Karpas-422 (cell line): ENCODE data around the gene APOLD1. TPM values are rescaled to one million over a fixed set of nuclear protein-coding genes. Genes with fewer than 3 reads are reported as not detected.
"Not testable (repeated sequence)": the region's sequence is repeated elsewhere in the genome, so short reads cannot be mapped to it uniquely, and the experiment has no call there.

ENCODE experiments used
- DNase-seq: peaks from one replicate; pipeline ENCODE4 v3.0.0-alpha.2; 2015
- H2AFZ ChIP-seq: fragments of 200-600 bp; sonication (generic); 2 replicates; pipeline ENCODE4 v1.6.1; 2014; ENCODE audit warnings: antibody characterized with exemption, low read length, mixed read lengths
- H3K27ac ChIP-seq: fragments of 200-600 bp; sonication (generic); 2 replicates; pipeline ENCODE4 v1.5.1; 2014; ENCODE audit warnings: mild to moderate bottlenecking, low read length, moderate library complexity
- H3K27me3 ChIP-seq: fragments of 200-600 bp; sonication (generic); 2 replicates; pipeline ENCODE4 v1.6.1; 2014; ENCODE audit warnings: low read length, mixed read lengths
- H3K36me3 ChIP-seq: fragments of 200-600 bp; sonication (generic); 2 replicates; pipeline ENCODE4 v1.6.1; 2014; ENCODE audit warnings: low read length, mixed read lengths; ENCODE audit not compliant: insufficient read depth
- H3K4me1 ChIP-seq: fragments of 200-600 bp; sonication (generic); 2 replicates; pipeline ENCODE4 v1.6.1; 2014; ENCODE audit warnings: mild to moderate bottlenecking, low read length, mixed read lengths
- H3K4me2 ChIP-seq: fragments of 200-600 bp; sonication (generic); 2 replicates; pipeline ENCODE4 v1.6.1; 2014; ENCODE audit warnings: low read length, low read depth, mild to moderate bottlenecking; ENCODE audit not compliant: poor library complexity, severe bottlenecking
- H3K4me3 ChIP-seq: fragments of 200-600 bp; sonication (generic); 2 replicates; pipeline ENCODE4 v1.5.1; 2014; ENCODE audit warnings: mild to moderate bottlenecking, antibody characterized with exemption, low read length, mixed read lengths
- H3K79me2 ChIP-seq: fragments of 200-600 bp; sonication (generic); 2 replicates; pipeline ENCODE4 v1.6.1; 2014; ENCODE audit warnings: mild to moderate bottlenecking, low read length, mixed read lengths
- H3K9ac ChIP-seq: fragments of 200-600 bp; sonication (generic); 2 replicates; pipeline ENCODE4 v1.6.0; 2014; ENCODE audit warnings: low read length
- H3K9me2 ChIP-seq: fragments of 200-600 bp; sonication (generic), shearing (Covaris generic); replicated peaks from 2 replicates; pipeline ENCODE4 v1.6.0; 2014; ENCODE audit warnings: mild to moderate bottlenecking, low read length, moderate library complexity; ENCODE audit not compliant: insufficient read depth
- H3K9me3 ChIP-seq: fragments of 300-700, 200-600 bp; sonication (generic); 2 replicates; pipeline ENCODE4 v1.6.1; 2014; ENCODE audit warnings: low read length, mixed read lengths
- H4K20me1 ChIP-seq: fragments of 200-600 bp; sonication (generic); 2 replicates; pipeline ENCODE4 v1.6.1; 2014; ENCODE audit warnings: mild to moderate bottlenecking, antibody characterized with exemption, low read length, low read depth; ENCODE audit not compliant: insufficient read depth
- total RNA-seq: library from RNA; depleted of rRNA; stranded (reverse); fragments of >200 nt; shearing (Covaris generic); gene quantifications from 2 replicates; pipeline ENCODE4 v1.2.3, GENCODE V29; 2014; ENCODE audit warnings: low replicate concordance

The APOLD1 gene
- total RNA-seq, 1 experiment from 2014 or later = 1.5 TPM

GRCh38 chr12:12817616-12818015 is 32.2 kb downstream of the APOLD1 start:
- no peak overlapping the region for H3K9ac ChIP-seq
- no peak for DNase-seq
- H3K27ac ChIP-seq = no peak overlapping the region
- no peaks in the 10 kb centered on the region for H3K9me2 ChIP-seq
- peaks cover 20% of the 10 kb centered on the region for H3K4me1 ChIP-seq
- peaks cover 7% of the 10 kb centered on the region; the same call in 1 of the 2 replicates for H4K20me1 ChIP-seq
- H3K9me3 ChIP-seq = no peaks in the 10 kb centered on the region
- no peak overlapping the region for H3K4me2 ChIP-seq
- no peaks in the 10 kb centered on the region for H3K27me3 ChIP-seq
- H3K36me3 ChIP-seq = peaks cover 46% of the 10 kb centered on the region
- no peak overlapping the region for H2AFZ ChIP-seq
- H3K4me3 ChIP-seq = no peak overlapping the region
- peaks cover 75% of the 10 kb centered on the region for H3K79me2 ChIP-seq

GRCh38 chr12:12818701-12819100 is 33.2 kb downstream of the APOLD1 start:
- peaks cover 4% of the 10 kb centered on the region; the same call in 1 of the 2 replicates for H4K20me1 ChIP-seq
- no peak overlapping the region for H3K4me3 ChIP-seq
- peaks cover 20% of the 10 kb centered on the region for H3K4me1 ChIP-seq
- no peaks in the 10 kb centered on the region for H3K9me2 ChIP-seq
- no peaks in the 10 kb centered on the region for H3K9me3 ChIP-seq
- H3K4me2 ChIP-seq = no peak overlapping the region
- peaks cover 57% of the 10 kb centered on the region for H3K36me3 ChIP-seq
- DNase-seq = no peak
- no peak overlapping the region for H3K27ac ChIP-seq
- H3K27me3 ChIP-seq = no peaks in the 10 kb centered on the region
- H2AFZ ChIP-seq = no peak overlapping the region
- H3K79me2 ChIP-seq = peaks cover 70% of the 10 kb centered on the region
- H3K9ac ChIP-seq = no peak overlapping the region

- Histone ChIP-seq H2AFZ (no peak overlapping the region), H3K79me2 (peaks cover 65% of the 10 kb centered on the region), H3K9me3 (no peaks in the 10 kb centered on the region), H3K27ac (no peak overlapping the region), H3K4me3 (no peak overlapping the region), H3K27me3 (no peaks in the 10 kb centered on the region), H3K4me1 (peaks cover 15% of the 10 kb centered on the region), H3K9ac (no peak overlapping the region), H3K4me2 (no peak overlapping the region), H3K9me2 (no peaks in the 10 kb centered on the region), H4K20me1 (peaks cover 4% of the 10 kb centered on the region; the same call in 1 of the 2 replicates), H3K36me3 (peaks cover 60% of the 10 kb centered on the region)
- DNase-seq = no peak
Measured at GRCh38 chr12:12819221-12819620, 33.8 kb downstream of the APOLD1 start.

- H3K9ac ChIP-seq = no peak overlapping the region
Measured at GRCh38 chr12:12819752-12820311, 34.4 kb downstream of the APOLD1 start.

GRCh38 chr12:12820376-12820775 is 34.9 kb downstream of the APOLD1 start:
- Histone ChIP-seq H3K36me3 (peaks cover 63% of the 10 kb centered on the region; the same call in 1 of the 2 replicates), H3K79me2 (peaks cover 53% of the 10 kb centered on the region)
- not testable (repeated sequence) for H3K9ac ChIP-seq, H3K27ac ChIP-seq, H3K4me3 ChIP-seq, H3K27me3 ChIP-seq, H2AFZ ChIP-seq, DNase-seq, H4K20me1 ChIP-seq, H3K9me3 ChIP-seq, H3K9me2 ChIP-seq, H3K4me1 ChIP-seq, H3K4me2 ChIP-seq

More at GRCh38 chr12:12819752-12820311, 34.4 kb downstream of the APOLD1 start:
- no peak overlapping the region for H3K4me3 ChIP-seq
- H3K27me3 ChIP-seq = no peaks in the 10 kb centered on the region
- peaks cover 64% of the 10 kb centered on the region for H3K36me3 ChIP-seq
- no peak overlapping the region for H2AFZ ChIP-seq
- peaks cover 9% of the 10 kb centered on the region for H3K4me1 ChIP-seq
- no peaks in the 10 kb centered on the region for H3K9me2 ChIP-seq
- DNase-seq = no peak
- H4K20me1 ChIP-seq = peaks cover 4% of the 10 kb centered on the region; the same call in 1 of the 2 replicates
- H3K9me3 ChIP-seq = no peaks in the 10 kb centered on the region
- no peak overlapping the region for H3K4me2 ChIP-seq
- H3K79me2 ChIP-seq = peaks cover 59% of the 10 kb centered on the region
- no peak overlapping the region for H3K27ac ChIP-seq

- H3K4me3 ChIP-seq = no peak overlapping the region
- H3K27me3 ChIP-seq = no peaks in the 10 kb centered on the region
- peaks cover 37% of the 10 kb centered on the region for H3K79me2 ChIP-seq
- H3K27ac ChIP-seq = no peak overlapping the region
- H3K4me2 ChIP-seq = no peak overlapping the region
- peaks cover 4% of the 10 kb centered on the region; the same call in 1 of the 2 replicates for H4K20me1 ChIP-seq
- H3K36me3 ChIP-seq = peaks cover 60% of the 10 kb centered on the region; the same call in 1 of the 2 replicates
- H3K9me3 ChIP-seq = no peaks in the 10 kb centered on the region
- H3K4me1 ChIP-seq = no peaks in the 10 kb centered on the region
- H2AFZ ChIP-seq = no peak overlapping the region
- no peak for DNase-seq
- H3K9me2 ChIP-seq = no peaks in the 10 kb centered on the region
- no peak overlapping the region for H3K9ac ChIP-seq
Measured at GRCh38 chr12:12821975-12822374, 36.5 kb downstream of the APOLD1 start.

GRCh38 chr12:12822886-12823285 is 37.4 kb downstream of the APOLD1 start:
- Histone ChIP-seq H4K20me1 (no peaks in the 10 kb centered on the region), H3K4me3 (no peak overlapping the region), H3K9me2 (no peaks in the 10 kb centered on the region), H3K9ac (no peak overlapping the region), H3K27me3 (no peaks in the 10 kb centered on the region), H2AFZ (no peak overlapping the region), H3K36me3 (peaks cover 58% of the 10 kb centered on the region; the same call in 1 of the 2 replicates), H3K9me3 (no peaks in the 10 kb centered on the region), H3K4me2 (no peak overlapping the region), H3K79me2 (peaks cover 28% of the 10 kb centered on the region), H3K4me1 (no peaks in the 10 kb centered on the region), H3K27ac (no peak overlapping the region)
- DNase-seq = no peak

GRCh38 chr12:12823300-12823699 is 37.8 kb downstream of the APOLD1 start:
- Histone ChIP-seq H4K20me1 (no peaks in the 10 kb centered on the region), H3K79me2 (peaks cover 25% of the 10 kb centered on the region), H3K4me1 (no peaks in the 10 kb centered on the region), H3K4me2 (no peak overlapping the region), H3K27me3 (no peaks in the 10 kb centered on the region), H3K9me3 (no peaks in the 10 kb centered on the region), H3K9me2 (no peaks in the 10 kb centered on the region), H3K27ac (no peak overlapping the region), H2AFZ (no peak overlapping the region), H3K9ac (no peak overlapping the region), H3K36me3 (peaks cover 62% of the 10 kb centered on the region; the same call in 1 of the 2 replicates), H3K4me3 (no peak overlapping the region)
- no peak for DNase-seq
